Body of pancreas (tissue), 4 donors: ENCODE data around the gene PHKA1. TPM values are rescaled to one million over a fixed set of nuclear protein-coding genes. Genes with fewer than 3 reads are reported as not detected.

Experiments
- ATAC-seq: fragments of 150-250 bp; one replicate; pipeline ENCODE4 v1.9.1; 2016
- DNase-seq, 4 donors: peaks; one replicate each; pipeline ENCODE4 v3.0.0-alpha.2; 2019
- H3K27ac ChIP-seq, 4 donors: fragments of 200-600 bp; sonication (generic); 1 replicate in 3 of 4; 2 replicates in 1 of 4; pipeline versions ENCODE4 v1.5.1 to v1.6.1; 2016 to 2019; ENCODE audit warnings: mild to moderate bottlenecking in 1 of 4, mixed read lengths in 1 of 4, moderate library complexity in 1 of 4
- H3K27me3 ChIP-seq, 2 donors: fragments of 200-600 bp; sonication (generic); one replicate each; pipeline ENCODE4 v1.6.0; 2016; ENCODE audit warnings: mild to moderate bottlenecking in 1 of 2
- H3K36me3 ChIP-seq, 2 donors: fragments of 200-600 bp; sonication (generic); replicated peaks in 1 of 2; 2 replicates each; pipeline ENCODE4 v1.5.1; 2016; ENCODE audit warnings: low read depth in 2 of 2; ENCODE audit not compliant: insufficient read depth in 1 of 2
- H3K4me1 ChIP-seq: fragments of 200-600 bp; sonication (generic); one replicate; pipeline ENCODE4 v1.6.0; 2016
- H3K4me3 ChIP-seq, 2 donors: fragments of 200-600 bp; sonication (generic); 1 replicate in 1 of 2; 2 replicates in 1 of 2; pipeline ENCODE4 v1.5.1; 2016 to 2019
- H3K9me3 ChIP-seq, 3 donors: fragments of 200-600 bp; sonication (generic); 1 replicate in 2 of 3; 2 replicates in 1 of 3; pipeline ENCODE4 v1.5.1; 2016
- CTCF ChIP-seq, 7 experiments: fragments of 450-650 bp in 4 of 7; fragments of 200-600 bp in 3 of 7; sonication (generic) in 3 of 7; IDR thresholded peaks; one replicate each; pipeline ENCODE4 v1.5.1; 2016 to 2019; ENCODE audit warnings: antibody characterized with exemption in 7 of 7
- POLR2A ChIP-seq, 3 donors: fragments of 450-650 bp; IDR thresholded peaks; one replicate each; pipeline ENCODE4 v1.6.1; 2016; ENCODE audit warnings: antibody characterized with exemption in 3 of 3, mild to moderate bottlenecking in 2 of 3
- WGBS, 2 donors: methylation state at CpG; one replicate each; pipeline ENCODE4 v1.1.5; 2017; 5-methylcytosine and 5-hydroxymethylcytosine counted together
- intact Hi-C: fragments of 100-400 bp; cut with DNase I; formaldehyde crosslinking; loops from one replicate; pipeline ENCODE4 v1.15.1; 2023
- total RNA-seq, 2 donors: library from RNA; depleted of rRNA; stranded (reverse); fragments of >200 nt; gene quantifications; one replicate each; pipeline ENCODE4 v1.1.0, GENCODE V29; 2016

Gene PHKA1
- total RNA-seq, 2 donors from 2014 or later: 7.3 to 8.6 TPM

GRCh38 chrX:72545990-72546389 lies 168.1 kb downstream of the PHKA1 start:
- Histone ChIP-seq H3K27me3 (no peaks in the 10 kb centered on the region), H3K9me3 (no peaks in the 10 kb centered on the region), H3K4me3 (no peak overlapping the region), H3K36me3 (no peaks in the 10 kb centered on the region), H3K4me1 (no peaks in the 10 kb centered on the region), H3K27ac (no peak overlapping the region)
- ATAC-seq (no peak), DNase-seq (peak in 1 of 4 donors; percentile 10)
- peak in 2 of 7 experiments; percentile 10 to 21 for TF ChIP-seq CTCF (IDR thresholded peaks at IDR 0.05)
- no peak for TF ChIP-seq POLR2A (IDR thresholded peaks at IDR 0.05)
- intact Hi-C loops: no loop called here

- Histone ChIP-seq H3K4me1 (no peaks in the 10 kb centered on the region), H3K9me3 (no peaks in the 10 kb centered on the region), H3K27me3 (no peaks in the 10 kb centered on the region), H3K4me3 (no peak overlapping the region), H3K27ac (no peak overlapping the region), H3K36me3 (no peaks in the 10 kb centered on the region)
- DNase-seq (no peak), ATAC-seq (peak; percentile 62)
- TF ChIP-seq CTCF (IDR thresholded peaks at IDR 0.05): peak in 6 of 7 experiments; percentile 10 to 44 (median 28)
- TF ChIP-seq POLR2A (IDR thresholded peaks at IDR 0.05): no peak
- WGBS, 2 donors: 5 to 8% methylated on average over 5 of the region's 5 CpGs
- intact Hi-C loops: no loop called here
Measured at GRCh38 chrX:72540318-72540717, 173.8 kb downstream of the PHKA1 start.

GRCh38 chrX:72539822-72540221 lies 174.3 kb downstream of the PHKA1 start:
- Histone ChIP-seq H3K4me1 (no peaks in the 10 kb centered on the region), H3K4me3 (no peak overlapping the region), H3K36me3 (no peaks in the 10 kb centered on the region), H3K9me3 (no peaks in the 10 kb centered on the region), H3K27ac (no peak overlapping the region), H3K27me3 (no peaks in the 10 kb centered on the region)
- ATAC-seq: no peak
- no peak for DNase-seq
- intact Hi-C loops: no loop called here
- 94 to 100% methylated on average over 2 of the region's 2 CpGs for whole genome bisulfite sequencing, 2 donors
- TF ChIP-seq POLR2A (IDR thresholded peaks at IDR 0.05) (no peak), CTCF (IDR thresholded peaks at IDR 0.05) (no peak)

- TF ChIP-seq CTCF (IDR thresholded peaks at IDR 0.05): no peak
- no peak for TF ChIP-seq POLR2A (IDR thresholded peaks at IDR 0.05)
- WGBS, 2 donors: 92 to 94% methylated on average over 1 of the region's 1 CpG
- no peaks in the 10 kb centered on the region for H3K4me1 ChIP-seq
- no peak overlapping the region for H3K4me3 ChIP-seq
- intact Hi-C loops: no loop called here
- no peaks in the 10 kb centered on the region for H3K27me3 ChIP-seq
- no peaks in the 10 kb centered on the region for H3K9me3 ChIP-seq
- no peak for DNase-seq
- H3K36me3 ChIP-seq: no peaks in the 10 kb centered on the region
- ATAC-seq: no peak
- no peak overlapping the region for H3K27ac ChIP-seq
Measured at GRCh38 chrX:72536542-72536941, 177.6 kb downstream of the PHKA1 start.

- intact Hi-C loops: no loop called here
- no peak for TF ChIP-seq POLR2A (IDR thresholded peaks at IDR 0.05)
- no peak for TF ChIP-seq CTCF (IDR thresholded peaks at IDR 0.05)
- Histone ChIP-seq H3K9me3 (no peaks in the 10 kb centered on the region), H3K4me3 (no peak overlapping the region), H3K27ac (no peak overlapping the region), H3K36me3 (no peaks in the 10 kb centered on the region), H3K27me3 (no peaks in the 10 kb centered on the region), H3K4me1 (no peaks in the 10 kb centered on the region)
- no peak for ATAC-seq
- WGBS, 2 donors: 93 to 97% methylated on average over 3 of the region's 3 CpGs
- no peak for DNase-seq
Measured at GRCh38 chrX:72532366-72532765, 181.7 kb downstream of the PHKA1 start.
